Suprapubic skin (tissue), 3 donors: ENCODE measurements around the gene PRTG.

Experiments used
- EP300 ChIP-seq: sonication (generic); formaldehyde crosslinking; IDR thresholded peaks from one replicate; pipeline ENCODE4 v1.6.1; 2017; ENCODE audit warnings: antibody characterized with exemption
- TF ChIP-seq, protein P1 (sequence below), 2 donors: fragments of 200-600 bp in 1 of 2; fragments of 450-650 bp in 1 of 2; sonication (generic) in 1 of 2; IDR thresholded peaks; one replicate each; pipeline ENCODE4 v1.5.1; 2016 to 2019; ENCODE audit warnings: antibody characterized with exemption in 2 of 2, mild to moderate bottlenecking in 1 of 2, moderate library complexity in 1 of 2

DNA sequence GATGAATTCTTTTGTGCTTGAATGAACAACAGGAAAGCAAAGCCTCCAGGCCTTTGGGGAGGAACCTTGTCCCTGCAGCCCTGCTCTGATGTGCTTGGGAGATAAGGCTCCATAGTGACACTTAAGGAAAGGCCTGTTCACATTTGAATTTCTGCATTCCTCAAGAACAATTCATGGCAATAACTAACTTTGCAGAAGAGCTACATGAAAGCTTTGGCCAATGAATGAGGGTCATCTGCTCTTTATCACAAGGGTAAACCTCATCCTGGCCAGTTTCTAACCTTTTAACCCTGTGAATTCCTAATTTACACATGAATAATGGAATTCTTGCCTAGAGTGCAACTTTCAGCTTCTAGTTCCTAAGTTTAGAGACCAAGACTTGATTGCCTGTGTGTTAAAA, 5.6 kb downstream of the PRTG start:
- TF ChIP-seq, protein P1, sequence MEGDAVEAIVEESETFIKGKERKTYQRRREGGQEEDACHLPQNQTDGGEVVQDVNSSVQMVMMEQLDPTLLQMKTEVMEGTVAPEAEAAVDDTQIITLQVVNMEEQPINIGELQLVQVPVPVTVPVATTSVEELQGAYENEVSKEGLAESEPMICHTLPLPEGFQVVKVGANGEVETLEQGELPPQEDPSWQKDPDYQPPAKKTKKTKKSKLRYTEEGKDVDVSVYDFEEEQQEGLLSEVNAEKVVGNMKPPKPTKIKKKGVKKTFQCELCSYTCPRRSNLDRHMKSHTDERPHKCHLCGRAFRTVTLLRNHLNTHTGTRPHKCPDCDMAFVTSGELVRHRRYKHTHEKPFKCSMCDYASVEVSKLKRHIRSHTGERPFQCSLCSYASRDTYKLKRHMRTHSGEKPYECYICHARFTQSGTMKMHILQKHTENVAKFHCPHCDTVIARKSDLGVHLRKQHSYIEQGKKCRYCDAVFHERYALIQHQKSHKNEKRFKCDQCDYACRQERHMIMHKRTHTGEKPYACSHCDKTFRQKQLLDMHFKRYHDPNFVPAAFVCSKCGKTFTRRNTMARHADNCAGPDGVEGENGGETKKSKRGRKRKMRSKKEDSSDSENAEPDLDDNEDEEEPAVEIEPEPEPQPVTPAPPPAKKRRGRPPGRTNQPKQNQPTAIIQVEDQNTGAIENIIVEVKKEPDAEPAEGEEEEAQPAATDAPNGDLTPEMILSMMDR (IDR thresholded peaks at IDR 0.05): no peak
- no peak for TF ChIP-seq EP300
